Testis (tissue), 3 donors: ENCODE measurements around the gene CDC27. TPM values are rescaled to one million over a fixed set of nuclear protein-coding genes. Genes with fewer than 3 reads are reported as not detected.
A peak's percentile ranks its signal among the peaks of the same experiment; 100 is the strongest.
"Not testable (repeated sequence)": the region's sequence is repeated elsewhere in the genome, so short reads cannot be mapped to it uniquely, and the experiment has no call there.

Experiments
- DNase-seq: peaks from one replicate; pipeline ENCODE4 v3.0.0-alpha.2; 2019
- H3K27ac ChIP-seq, 2 donors: fragments of 200-600 bp; sonication (generic); one replicate each; pipeline ENCODE4 v1.5.1; 2019
- H3K27me3 ChIP-seq: fragments of 200-600 bp; sonication (generic); one replicate; pipeline ENCODE4 v1.5.1; 2019
- H3K36me3 ChIP-seq: fragments of 200-600 bp; sonication (generic); one replicate; pipeline ENCODE4 v1.5.1; 2017; ENCODE audit warnings: low read depth; ENCODE audit errors: missing control alignments
- H3K4me1 ChIP-seq: fragments of 200-600 bp; sonication (generic); one replicate; pipeline ENCODE4 v1.5.1; 2019
- H3K4me3 ChIP-seq, 2 donors: fragments of 200-600 bp; sonication (generic); one replicate each; pipeline ENCODE4 v1.5.1; 2017 to 2019
- H3K9me3 ChIP-seq: fragments of 200-600 bp; sonication (generic); one replicate; pipeline ENCODE4 v1.5.1; 2017
- POLR2A ChIP-seq: fragments of 450-650 bp; IDR thresholded peaks from one replicate; pipeline ENCODE4 v1.6.1; 2017; ENCODE audit warnings: antibody characterized with exemption, mild to moderate bottlenecking, moderate library complexity
- WGBS, 2 donors: methylation state at CpG; one replicate each; pipeline ENCODE4 v1.1.5; 2018; 5-methylcytosine and 5-hydroxymethylcytosine counted together
- intact Hi-C: fragments of 100-400 bp; cut with DNase I; formaldehyde crosslinking; loops from one replicate; pipeline ENCODE4 v1.15.1; 2023; ENCODE audit warnings: low total_unique reads
- polyA plus RNA-seq: library from polyadenylated mRNA; stranded (reverse); fragments of 350-450 nt; fragmentation: Illumina TruSeq; extraction: RNeasy Lipid Tissue Mini Kit (QIAGEN cat#74804); gene quantifications from one replicate; pipeline ENCODE4 v1.2.3, GENCODE V29; 2014; ENCODE audit warnings: low read depth, low replicate concordance; ENCODE audit not compliant: insufficient read depth
- total RNA-seq, 2 donors: library from RNA; depleted of rRNA; stranded (reverse); fragments of >200 nt; gene quantifications; one replicate each; pipeline ENCODE4 v1.2.3, GENCODE V29; 2016
- TF ChIP-seq, protein P1 (sequence below), 3 experiments: fragments of 450-650 bp in 2 of 3; fragments of 200-600 bp in 1 of 3; sonication (generic) in 1 of 3; IDR thresholded peaks; one replicate each; pipeline ENCODE4 v1.5.1; 2016 to 2019; ENCODE audit warnings: antibody characterized with exemption in 3 of 3, mild to moderate bottlenecking in 2 of 3, moderate library complexity in 1 of 3

The CDC27 gene
- total and polyA plus RNA-seq, 3 donors from 2014 or later: 74.6 to 99.8 (median 85.8) TPM

DNA sequence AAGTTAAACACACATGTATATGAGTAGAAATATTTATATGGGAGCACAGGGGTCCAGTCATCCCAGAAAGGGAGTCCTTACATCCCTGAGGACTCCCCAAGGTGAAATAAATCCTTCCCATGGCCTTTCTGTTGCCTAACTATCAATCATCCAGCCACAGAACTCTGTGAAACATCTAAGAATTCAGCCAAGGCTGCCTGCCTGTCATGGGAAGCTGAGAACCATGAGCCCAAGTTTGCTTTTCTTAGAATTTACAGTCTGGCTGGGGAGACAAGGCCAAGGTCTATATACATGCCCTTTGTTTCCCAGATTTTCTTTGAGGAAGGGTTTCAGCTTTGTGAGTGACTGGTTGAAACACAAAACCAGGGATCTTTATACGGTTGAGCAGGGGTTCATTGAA, 35.9 kb upstream of the CDC27 start:
- TF ChIP-seq POLR2A: no peak
- TF ChIP-seq, protein P1, sequence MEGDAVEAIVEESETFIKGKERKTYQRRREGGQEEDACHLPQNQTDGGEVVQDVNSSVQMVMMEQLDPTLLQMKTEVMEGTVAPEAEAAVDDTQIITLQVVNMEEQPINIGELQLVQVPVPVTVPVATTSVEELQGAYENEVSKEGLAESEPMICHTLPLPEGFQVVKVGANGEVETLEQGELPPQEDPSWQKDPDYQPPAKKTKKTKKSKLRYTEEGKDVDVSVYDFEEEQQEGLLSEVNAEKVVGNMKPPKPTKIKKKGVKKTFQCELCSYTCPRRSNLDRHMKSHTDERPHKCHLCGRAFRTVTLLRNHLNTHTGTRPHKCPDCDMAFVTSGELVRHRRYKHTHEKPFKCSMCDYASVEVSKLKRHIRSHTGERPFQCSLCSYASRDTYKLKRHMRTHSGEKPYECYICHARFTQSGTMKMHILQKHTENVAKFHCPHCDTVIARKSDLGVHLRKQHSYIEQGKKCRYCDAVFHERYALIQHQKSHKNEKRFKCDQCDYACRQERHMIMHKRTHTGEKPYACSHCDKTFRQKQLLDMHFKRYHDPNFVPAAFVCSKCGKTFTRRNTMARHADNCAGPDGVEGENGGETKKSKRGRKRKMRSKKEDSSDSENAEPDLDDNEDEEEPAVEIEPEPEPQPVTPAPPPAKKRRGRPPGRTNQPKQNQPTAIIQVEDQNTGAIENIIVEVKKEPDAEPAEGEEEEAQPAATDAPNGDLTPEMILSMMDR (IDR thresholded peaks at IDR 0.05): no peak
- Histone ChIP-seq H3K9me3 (no peaks in the 10 kb centered on the region), H3K4me1 (peaks cover 22% of the 10 kb centered on the region), H3K4me3 (no peak overlapping the region), H3K27me3 (no peaks in the 10 kb centered on the region), H3K27ac (peak overlapping the region; percentile 28 to 83), H3K36me3 (no peaks in the 10 kb centered on the region)
- DNase-seq: no peak
- 29 to 32% methylated on average over 1 of the region's 1 CpG for WGBS, 2 donors
- intact Hi-C loops: no loop called here

DNA sequence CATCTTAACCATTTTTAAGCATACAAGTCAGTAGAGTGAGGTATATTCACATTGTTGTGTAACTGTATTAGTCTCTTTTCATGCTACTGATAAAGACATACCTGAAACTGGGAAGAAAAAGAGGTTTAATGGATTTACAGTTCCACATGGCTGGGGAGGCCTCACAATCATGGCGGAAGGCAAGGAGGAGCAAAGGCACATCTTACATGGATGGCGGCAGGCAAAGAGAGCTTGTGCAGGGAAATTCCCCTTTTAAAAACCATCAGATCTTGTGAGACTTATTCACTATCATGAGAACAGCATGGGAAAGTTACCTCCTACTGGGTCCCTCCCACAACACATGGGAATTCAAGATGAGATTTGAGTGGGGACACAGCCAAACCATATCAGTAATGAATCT, 35.0 kb upstream of the CDC27 start:
- Histone ChIP-seq H3K27ac (peak overlapping the region in 1 of 2 donors; percentile 83), H3K4me1 (peaks cover 21% of the 10 kb centered on the region)
- DNase-seq, H3K27me3 ChIP-seq, H3K4me3 ChIP-seq, H3K9me3 ChIP-seq, intact Hi-C loops, H3K36me3 ChIP-seq: not testable (repeated sequence)
- 98 to 100% methylated on average over 2 of the region's 2 CpGs for WGBS, 2 donors

DNA sequence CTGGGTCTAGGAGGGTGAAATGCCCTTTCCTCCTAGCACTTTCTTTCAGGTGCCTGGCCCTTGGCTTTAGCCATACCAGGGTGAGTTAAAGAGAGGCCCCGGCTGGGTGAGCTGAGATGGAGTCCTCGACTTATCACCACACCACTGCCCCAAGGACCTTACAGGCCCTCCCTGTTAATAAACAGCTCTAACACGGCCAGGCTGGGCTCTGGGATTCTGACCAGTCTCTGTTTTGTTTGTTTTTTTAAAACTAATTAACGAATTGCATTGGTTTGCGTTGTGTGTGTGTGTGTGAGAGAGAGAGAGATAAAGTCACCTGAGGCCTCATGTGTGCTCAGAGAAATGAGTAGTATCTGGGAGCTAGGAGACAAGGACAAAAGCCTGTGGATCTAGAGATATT, 34.4 kb upstream of the CDC27 start:
- H3K36me3 ChIP-seq: no peaks in the 10 kb centered on the region
- H3K27ac ChIP-seq: no peak overlapping the region
- H3K27me3 ChIP-seq: no peaks in the 10 kb centered on the region
- H3K9me3 ChIP-seq: no peaks in the 10 kb centered on the region
- intact Hi-C loops: no loop called here
- TF ChIP-seq, protein P1 (IDR thresholded peaks at IDR 0.05): no peak
- no peak for TF ChIP-seq POLR2A
- 96% methylated on average over 5 of the region's 5 CpGs for WGBS, 2 donors
- no peak for DNase-seq
- no peak overlapping the region for H3K4me3 ChIP-seq
- H3K4me1 ChIP-seq: peaks cover 27% of the 10 kb centered on the region

DNA sequence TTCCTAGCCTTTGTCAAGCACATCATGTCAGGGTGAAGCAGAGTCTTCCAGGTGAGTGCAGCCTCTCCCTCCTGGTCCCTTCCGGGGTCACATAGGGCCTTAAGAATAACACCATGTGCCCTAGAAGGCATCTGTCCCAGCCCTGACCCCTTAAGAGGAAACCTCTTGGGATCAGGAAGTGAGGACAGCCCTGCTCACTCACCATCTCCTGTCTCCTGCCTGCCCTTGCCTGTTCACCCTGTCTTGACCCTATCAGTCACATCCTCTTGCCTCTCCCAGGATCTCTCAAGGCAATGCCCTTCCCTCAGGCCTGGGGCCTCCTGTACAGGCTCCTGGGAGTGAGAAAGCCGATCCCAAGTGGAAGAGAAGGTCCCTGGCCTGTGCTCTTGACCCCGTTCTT, 33.9 kb upstream of the CDC27 start:
- H3K27ac ChIP-seq: no peak overlapping the region
- H3K36me3 ChIP-seq: no peaks in the 10 kb centered on the region
- no peaks in the 10 kb centered on the region for H3K27me3 ChIP-seq
- no peaks in the 10 kb centered on the region for H3K9me3 ChIP-seq
- no peak for DNase-seq
- intact Hi-C loops: no loop called here
- TF ChIP-seq, protein P1 (IDR thresholded peaks at IDR 0.05): no peak
- TF ChIP-seq POLR2A: no peak
- WGBS, 2 donors: 94 to 95% methylated on average over 3 of the region's 3 CpGs
- no peak overlapping the region for H3K4me3 ChIP-seq
- H3K4me1 ChIP-seq: peaks cover 28% of the 10 kb centered on the region

DNA sequence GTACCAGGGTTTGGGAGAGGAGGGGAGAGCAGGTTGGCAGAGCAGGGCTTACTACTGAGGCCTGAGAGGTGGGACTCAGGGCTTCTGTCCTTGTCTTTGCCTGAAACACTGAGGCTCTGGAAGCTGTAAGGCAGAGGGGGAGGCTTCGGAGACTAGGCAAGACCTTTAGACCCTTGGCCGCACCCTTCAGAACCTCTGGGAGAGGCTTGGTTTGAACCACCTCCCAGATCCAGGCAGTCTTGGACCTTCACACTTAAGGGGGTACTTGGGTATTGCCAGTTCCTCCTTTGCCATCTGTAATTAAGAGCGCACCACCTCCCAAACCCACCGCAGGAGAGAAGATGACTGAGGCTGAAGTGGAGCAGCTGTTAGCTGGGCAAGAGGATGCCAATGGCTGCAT, 33.0 kb upstream of the CDC27 start:
- H3K9me3 ChIP-seq: no peaks in the 10 kb centered on the region
- intact Hi-C loops: no loop called here
- no peak for TF ChIP-seq POLR2A
- TF ChIP-seq, protein P1 (IDR thresholded peaks at IDR 0.05): no peak
- no peak overlapping the region for H3K4me3 ChIP-seq
- peaks cover 28% of the 10 kb centered on the region for H3K4me1 ChIP-seq
- no peaks in the 10 kb centered on the region for H3K27me3 ChIP-seq
- no peak for DNase-seq
- 97 to 99% methylated on average over 4 of the region's 4 CpGs for WGBS, 2 donors
- H3K36me3 ChIP-seq: no peaks in the 10 kb centered on the region
- H3K27ac ChIP-seq: no peak overlapping the region
